SK-N-SH treated with all-trans-retinoic acid at 6 μM for 48 hours (cell line): ENCODE data around the gene SLFNL1.

Source experiments
- BACH2 ChIP-seq: fragments of 250-450 bp; sonication (Bioruptor Pico); IDR thresholded peaks from 2 replicates; pipeline ENCODE4 v1.9.0; 2021; ENCODE audit warnings: mild to moderate bottlenecking, borderline replicate concordance
- CSDC2 ChIP-seq: fragments of 250-450 bp; sonication (Bioruptor Pico); IDR thresholded peaks from 2 replicates; pipeline ENCODE4 v1.5.0; 2020; ENCODE audit warnings: mild to moderate bottlenecking, moderate library complexity
- ESRRG ChIP-seq: fragments of 250-450 bp; sonication (Bioruptor Pico); IDR thresholded peaks from 2 replicates; pipeline ENCODE4 v1.6.1; 2021; ENCODE audit warnings: mild to moderate bottlenecking
- PPARA ChIP-seq: fragments of 250-450 bp; sonication (Bioruptor Pico); IDR thresholded peaks from 2 replicates; pipeline ENCODE4 v1.5.0; 2020; ENCODE audit warnings: mild to moderate bottlenecking, borderline replicate concordance
- RARB ChIP-seq: fragments of 250-450 bp; sonication (Bioruptor Pico); IDR thresholded peaks from 2 replicates; pipeline ENCODE4 v1.8.0; 2021; ENCODE audit warnings: mild to moderate bottlenecking, moderate library complexity
- TCF4 ChIP-seq: fragments of 250-450 bp; sonication (Bioruptor Pico); IDR thresholded peaks from 2 replicates; pipeline ENCODE4 v1.8.0; 2021; ENCODE audit warnings: mild to moderate bottlenecking, moderate library complexity, borderline replicate concordance
- ZC3H10 ChIP-seq: fragments of 250-450 bp; sonication (Bioruptor Pico); IDR thresholded peaks from 2 replicates; pipeline ENCODE4 v1.5.1; 2021; ENCODE audit warnings: mild to moderate bottlenecking, moderate library complexity
- ZFP3 ChIP-seq: fragments of 250-450 bp; sonication (Bioruptor Pico); IDR thresholded peaks from 2 replicates; pipeline ENCODE4 v1.5.0; 2020; ENCODE audit warnings: mild to moderate bottlenecking, moderate library complexity
- TF ChIP-seq, protein P1 (sequence below): fragments of 250-450 bp; sonication (Bioruptor Pico); IDR thresholded peaks from 2 replicates; pipeline ENCODE4 v1.8.0; 2020; ENCODE audit warnings: mild to moderate bottlenecking, moderate library complexity, borderline replicate concordance
- TF ChIP-seq, protein P2 (sequence below): fragments of 250-450 bp; sonication (Bioruptor Pico); IDR thresholded peaks from 2 replicates; pipeline ENCODE4 v1.5.1; 2020; ENCODE audit warnings: low read depth, mild to moderate bottlenecking, moderate library complexity
- TF ChIP-seq, protein P3 (sequence below): fragments of 250-450 bp; sonication (Bioruptor Pico); IDR thresholded peaks from 2 replicates; pipeline ENCODE4 v1.5.1; 2021; ENCODE audit warnings: mild to moderate bottlenecking, moderate library complexity
- TF ChIP-seq, protein P4 (sequence below): fragments of 250-450 bp; sonication (Bioruptor Pico); IDR thresholded peaks from 2 replicates; pipeline ENCODE4 v1.5.0; 2020; ENCODE audit warnings: mild to moderate bottlenecking, moderate library complexity

DNA sequence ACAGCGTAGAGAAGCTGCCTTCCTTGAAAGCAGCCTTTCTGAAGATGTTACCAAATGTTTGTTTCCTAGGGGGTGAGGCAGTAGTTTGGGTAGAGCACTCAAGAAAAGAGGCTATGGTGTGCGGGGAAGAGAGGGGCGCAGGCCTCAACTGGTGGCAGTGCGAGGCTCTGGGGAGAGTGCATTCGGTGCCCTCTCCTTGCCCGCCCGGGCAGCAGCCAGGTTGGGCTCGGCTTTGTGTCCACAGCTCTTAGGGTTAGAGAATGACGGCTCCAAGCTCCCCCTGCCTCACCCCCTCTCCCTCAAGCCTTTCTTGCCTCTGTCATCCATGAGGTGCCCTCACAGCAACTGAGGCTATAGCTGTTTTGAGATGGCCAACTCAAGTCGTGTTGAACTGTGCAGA is 899 bp upstream of the SLFNL1 start:
- TF ChIP-seq CSDC2 (no peak), ZFP3 (CRISPR knock-in tag) (no peak), TCF4 (CRISPR knock-in tag) (no peak), ESRRG (no peak), PPARA (no peak), BACH2 (no peak), RARB (CRISPR knock-in tag) (no peak), ZC3H10 (CRISPR knock-in tag) (no peak)
- TF ChIP-seq, protein P1, sequence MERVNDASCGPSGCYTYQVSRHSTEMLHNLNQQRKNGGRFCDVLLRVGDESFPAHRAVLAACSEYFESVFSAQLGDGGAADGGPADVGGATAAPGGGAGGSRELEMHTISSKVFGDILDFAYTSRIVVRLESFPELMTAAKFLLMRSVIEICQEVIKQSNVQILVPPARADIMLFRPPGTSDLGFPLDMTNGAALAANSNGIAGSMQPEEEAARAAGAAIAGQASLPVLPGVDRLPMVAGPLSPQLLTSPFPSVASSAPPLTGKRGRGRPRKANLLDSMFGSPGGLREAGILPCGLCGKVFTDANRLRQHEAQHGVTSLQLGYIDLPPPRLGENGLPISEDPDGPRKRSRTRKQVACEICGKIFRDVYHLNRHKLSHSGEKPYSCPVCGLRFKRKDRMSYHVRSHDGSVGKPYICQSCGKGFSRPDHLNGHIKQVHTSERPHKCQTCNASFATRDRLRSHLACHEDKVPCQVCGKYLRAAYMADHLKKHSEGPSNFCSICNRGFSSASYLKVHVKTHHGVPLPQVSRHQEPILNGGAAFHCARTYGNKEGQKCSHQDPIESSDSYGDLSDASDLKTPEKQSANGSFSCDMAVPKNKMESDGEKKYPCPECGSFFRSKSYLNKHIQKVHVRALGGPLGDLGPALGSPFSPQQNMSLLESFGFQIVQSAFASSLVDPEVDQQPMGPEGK (CRISPR knock-in tag) = no peak
- TF ChIP-seq, protein P2, sequence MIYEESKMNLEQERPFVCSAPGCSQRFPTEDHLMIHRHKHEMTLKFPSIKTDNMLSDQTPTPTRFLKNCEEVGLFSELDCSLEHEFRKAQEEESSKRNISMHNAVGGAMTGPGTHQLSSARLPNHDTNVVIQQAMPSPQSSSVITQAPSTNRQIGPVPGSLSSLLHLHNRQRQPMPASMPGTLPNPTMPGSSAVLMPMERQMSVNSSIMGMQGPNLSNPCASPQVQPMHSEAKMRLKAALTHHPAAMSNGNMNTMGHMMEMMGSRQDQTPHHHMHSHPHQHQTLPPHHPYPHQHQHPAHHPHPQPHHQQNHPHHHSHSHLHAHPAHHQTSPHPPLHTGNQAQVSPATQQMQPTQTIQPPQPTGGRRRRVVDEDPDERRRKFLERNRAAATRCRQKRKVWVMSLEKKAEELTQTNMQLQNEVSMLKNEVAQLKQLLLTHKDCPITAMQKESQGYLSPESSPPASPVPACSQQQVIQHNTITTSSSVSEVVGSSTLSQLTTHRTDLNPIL (CRISPR knock-in tag) = no peak
- TF ChIP-seq, protein P3, sequence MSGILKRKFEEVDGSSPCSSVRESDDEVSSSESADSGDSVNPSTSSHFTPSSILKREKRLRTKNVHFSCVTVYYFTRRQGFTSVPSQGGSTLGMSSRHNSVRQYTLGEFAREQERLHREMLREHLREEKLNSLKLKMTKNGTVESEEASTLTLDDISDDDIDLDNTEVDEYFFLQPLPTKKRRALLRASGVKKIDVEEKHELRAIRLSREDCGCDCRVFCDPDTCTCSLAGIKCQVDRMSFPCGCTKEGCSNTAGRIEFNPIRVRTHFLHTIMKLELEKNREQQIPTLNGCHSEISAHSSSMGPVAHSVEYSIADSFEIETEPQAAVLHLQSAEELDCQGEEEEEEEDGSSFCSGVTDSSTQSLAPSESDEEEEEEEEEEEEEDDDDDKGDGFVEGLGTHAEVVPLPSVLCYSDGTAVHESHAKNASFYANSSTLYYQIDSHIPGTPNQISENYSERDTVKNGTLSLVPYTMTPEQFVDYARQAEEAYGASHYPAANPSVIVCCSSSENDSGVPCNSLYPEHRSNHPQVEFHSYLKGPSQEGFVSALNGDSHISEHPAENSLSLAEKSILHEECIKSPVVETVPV (CRISPR knock-in tag) = no peak
- TF ChIP-seq, protein P4, sequence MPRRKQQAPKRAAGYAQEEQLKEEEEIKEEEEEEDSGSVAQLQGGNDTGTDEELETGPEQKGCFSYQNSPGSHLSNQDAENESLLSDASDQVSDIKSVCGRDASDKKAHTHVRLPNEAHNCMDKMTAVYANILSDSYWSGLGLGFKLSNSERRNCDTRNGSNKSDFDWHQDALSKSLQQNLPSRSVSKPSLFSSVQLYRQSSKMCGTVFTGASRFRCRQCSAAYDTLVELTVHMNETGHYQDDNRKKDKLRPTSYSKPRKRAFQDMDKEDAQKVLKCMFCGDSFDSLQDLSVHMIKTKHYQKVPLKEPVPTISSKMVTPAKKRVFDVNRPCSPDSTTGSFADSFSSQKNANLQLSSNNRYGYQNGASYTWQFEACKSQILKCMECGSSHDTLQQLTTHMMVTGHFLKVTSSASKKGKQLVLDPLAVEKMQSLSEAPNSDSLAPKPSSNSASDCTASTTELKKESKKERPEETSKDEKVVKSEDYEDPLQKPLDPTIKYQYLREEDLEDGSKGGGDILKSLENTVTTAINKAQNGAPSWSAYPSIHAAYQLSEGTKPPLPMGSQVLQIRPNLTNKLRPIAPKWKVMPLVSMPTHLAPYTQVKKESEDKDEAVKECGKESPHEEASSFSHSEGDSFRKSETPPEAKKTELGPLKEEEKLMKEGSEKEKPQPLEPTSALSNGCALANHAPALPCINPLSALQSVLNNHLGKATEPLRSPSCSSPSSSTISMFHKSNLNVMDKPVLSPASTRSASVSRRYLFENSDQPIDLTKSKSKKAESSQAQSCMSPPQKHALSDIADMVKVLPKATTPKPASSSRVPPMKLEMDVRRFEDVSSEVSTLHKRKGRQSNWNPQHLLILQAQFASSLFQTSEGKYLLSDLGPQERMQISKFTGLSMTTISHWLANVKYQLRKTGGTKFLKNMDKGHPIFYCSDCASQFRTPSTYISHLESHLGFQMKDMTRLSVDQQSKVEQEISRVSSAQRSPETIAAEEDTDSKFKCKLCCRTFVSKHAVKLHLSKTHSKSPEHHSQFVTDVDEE (CRISPR knock-in tag) = no peak
